Small intestine (tissue), 7 donors: Measurements from ENCODE around the gene SBNO2. TPM values are rescaled to one million over a fixed set of nuclear protein-coding genes. Genes with fewer than 3 reads are reported as not detected.

Experiments
- DNase-seq, 2 donors: peaks; one replicate each; pipeline versions ENCODE4 v3.0.0 to v3.0.0-alpha.2; 2013
- FAIRE-seq: peaks from 2 replicates; lab custom pipeline; 2012; peaks lifted over from hg19 to GRCh38; lab: Jason Lieb, UNC
- H3K27ac ChIP-seq, 3 donors: one replicate each; pipeline ENCODE4 v1.5.1; 2013; ENCODE audit warnings: low read length in 2 of 3, mild to moderate bottlenecking in 2 of 3, control low read depth in 1 of 3, inconsistent platforms in 1 of 3, low read depth in 1 of 3, moderate library complexity in 1 of 3
- H3K27me3 ChIP-seq, 3 donors: one replicate each; pipeline ENCODE4 v1.6.1; 2013; ENCODE audit warnings: low read length in 3 of 3, inconsistent platforms in 1 of 3; ENCODE audit not compliant: control insufficient read depth in 3 of 3, insufficient read depth in 3 of 3
- H3K36me3 ChIP-seq, 3 donors: one replicate each; pipeline ENCODE4 v1.6.1; 2013; ENCODE audit warnings: low read length in 3 of 3, inconsistent platforms in 1 of 3, low read depth in 1 of 3, mild to moderate bottlenecking in 1 of 3, moderate library complexity in 1 of 3; ENCODE audit not compliant: control insufficient read depth in 3 of 3, insufficient read depth in 2 of 3
- H3K4me1 ChIP-seq, 3 donors: one replicate each; pipeline ENCODE4 v1.6.1; 2013; ENCODE audit warnings: low read length in 2 of 3, inconsistent platforms in 1 of 3, low read depth in 1 of 3, mild to moderate bottlenecking in 1 of 3, moderate library complexity in 1 of 3; ENCODE audit not compliant: control insufficient read depth in 3 of 3, insufficient read depth in 2 of 3
- H3K4me3 ChIP-seq, 3 donors: one replicate each; pipeline ENCODE4 v1.5.1; 2013; ENCODE audit warnings: low read length in 3 of 3, control low read depth in 1 of 3, inconsistent platforms in 1 of 3, low read depth in 1 of 3, mild to moderate bottlenecking in 1 of 3, moderate library complexity in 1 of 3
- H3K9me3 ChIP-seq, 2 donors: one replicate each; pipeline ENCODE4 v1.6.1; 2013; ENCODE audit warnings: low read depth in 1 of 2, low read length in 1 of 2; ENCODE audit not compliant: control insufficient read depth in 2 of 2, insufficient read depth in 1 of 2
- WGBS, 3 donors: extraction: QIAGEN DNeasy Blood & Tissue Kit; methylation state at CpG; one replicate each; pipeline ENCODE4 v1.1.7; 2013; 5-methylcytosine and 5-hydroxymethylcytosine counted together
- polyA plus RNA-seq, 4 donors: library from polyadenylated mRNA; stranded (reverse) in 3 of 4; unstranded in 1 of 4; fragments of 200-250 nt in 3 of 4; fragments of 120-200 nt in 1 of 4; gene quantifications; one replicate each; pipeline versions ENCODE4 v1.2.1 to v1.2.3, GENCODE V29; 2013
- donor health status: healthy with polysubstance abuse.
- donor health status: control.
- donor health status: control.
- donor health status: Bipolar disorder and iron deficiency.
- donor health status: healthy.

Gene SBNO2
- polyA plus RNA-seq, 4 donors = 19.7 to 32.1 (median 21.6) TPM

DNA sequence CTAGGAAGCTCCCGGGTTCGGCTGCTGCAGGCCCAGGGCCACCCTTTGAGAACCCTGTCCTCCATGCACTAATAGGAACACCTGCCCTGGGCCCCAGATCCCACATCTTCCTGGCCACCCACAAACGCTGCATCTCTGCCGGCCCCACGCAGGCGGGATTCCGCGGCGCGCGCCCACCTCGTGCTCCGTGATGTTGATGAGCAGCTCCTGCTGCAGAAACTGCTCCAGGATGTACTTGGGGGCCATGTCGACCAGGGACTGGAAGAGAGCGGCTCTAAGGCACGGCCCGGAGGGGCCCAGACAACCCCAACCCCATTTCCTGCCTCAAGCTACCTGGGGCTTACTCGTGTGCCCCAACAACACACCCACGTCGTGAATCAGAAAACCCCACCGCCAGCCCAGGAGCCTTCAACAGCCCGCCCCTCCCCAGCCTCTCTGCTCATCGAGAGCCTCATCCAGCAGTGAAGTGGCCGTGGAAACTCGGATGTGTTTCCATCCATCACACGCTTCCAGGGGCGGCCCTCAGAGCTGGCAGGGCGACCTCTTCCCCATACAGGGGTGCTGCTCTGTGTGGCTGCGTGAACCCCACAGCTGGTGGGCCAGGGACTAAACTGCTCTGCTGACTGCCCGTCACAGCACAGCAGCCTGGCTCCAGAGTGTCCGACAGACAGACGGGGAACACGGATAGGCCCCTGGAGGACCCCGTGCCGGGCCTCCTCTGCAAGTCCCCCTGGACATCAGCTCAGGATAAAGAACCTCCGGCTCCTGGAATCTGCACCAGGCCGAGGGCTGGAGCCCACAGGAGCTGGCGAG is 83.1 kb downstream of the SBNO2 start:
- FAIRE-seq (no peak), DNase-seq (no peak)
- Histone ChIP-seq H3K4me1 (peaks cover 0 to 12% (median 10%) of the 10 kb centered on the region in 3 donors), H3K9me3 (no peaks in the 10 kb centered on the region), H3K27ac (no peak overlapping the region), H3K36me3 (peaks cover 0 to 82% (median 14%) of the 10 kb centered on the region in 3 donors), H3K27me3 (no peaks in the 10 kb centered on the region), H3K4me3 (no peak overlapping the region)
- 87 to 91% (median 90%) methylated on average over 38 of the region's 38 CpGs for WGBS, 3 donors

DNA sequence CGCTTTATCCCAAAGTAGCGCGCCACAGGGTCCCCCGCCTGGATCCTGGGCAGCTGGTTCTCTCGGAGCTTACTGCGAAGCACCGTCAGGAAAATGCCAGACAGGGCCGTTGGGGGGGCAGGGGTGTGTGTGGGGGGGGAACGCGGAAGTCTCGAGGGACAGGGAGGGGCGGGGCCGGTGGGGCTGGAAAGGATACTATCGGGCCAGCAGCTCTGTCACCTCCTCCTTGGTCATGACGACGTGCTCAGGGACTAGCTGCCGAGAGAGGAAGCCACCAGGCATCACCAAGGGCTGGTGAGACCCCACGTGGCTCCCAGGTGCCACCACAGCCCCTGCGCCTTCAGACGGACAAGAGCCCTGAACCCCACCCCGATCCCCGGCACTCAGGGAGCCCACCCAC is 84.2 kb downstream of the SBNO2 start:
- WGBS, 3 donors = 76 to 81% (median 78%) methylated on average over 16 to 22 of the region's 22 CpGs
- Histone ChIP-seq H3K4me1 (peaks cover 0 to 7% (median 6%) of the 10 kb centered on the region in 3 donors), H3K27ac (no peak overlapping the region), H3K27me3 (no peaks in the 10 kb centered on the region), H3K36me3 (peaks cover 0 to 91% (median 14%) of the 10 kb centered on the region in 3 donors), H3K4me3 (no peak overlapping the region), H3K9me3 (no peaks in the 10 kb centered on the region)
- no peak for FAIRE-seq
- no peak for DNase-seq

DNA sequence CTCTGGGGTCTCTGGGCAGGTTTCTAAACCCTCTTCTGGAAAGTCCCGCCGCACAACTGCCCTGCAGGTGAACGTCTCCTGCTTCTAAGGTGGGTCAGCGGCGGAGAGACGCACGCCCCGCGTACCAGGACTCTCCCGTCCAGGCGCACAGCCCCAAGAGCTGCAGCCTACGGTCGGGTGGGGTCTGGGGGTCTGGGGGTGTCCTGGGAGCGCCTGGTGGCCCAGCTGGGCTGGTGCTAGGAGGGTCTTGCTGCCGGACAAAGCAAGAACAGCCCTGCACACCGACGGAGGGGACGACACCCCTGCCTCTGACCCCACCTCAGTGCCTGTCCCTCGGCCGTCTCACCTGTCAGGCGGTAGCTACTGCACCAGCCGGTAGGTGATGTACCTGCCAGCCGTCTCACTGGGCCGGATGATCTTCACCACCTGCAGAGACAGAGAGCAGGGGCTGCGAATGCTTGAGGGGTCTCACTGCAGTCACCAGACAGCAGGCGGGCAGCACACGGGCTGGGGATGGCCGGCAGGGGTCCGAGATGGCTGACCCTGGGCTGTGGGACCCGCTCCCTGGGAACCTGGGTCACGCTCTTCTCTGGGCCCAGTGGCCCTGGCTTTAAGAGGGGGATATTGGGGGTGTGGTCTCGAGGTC is 84.8 kb downstream of the SBNO2 start:
- no peaks in the 10 kb centered on the region for H3K27me3 ChIP-seq
- no peak overlapping the region for H3K4me3 ChIP-seq
- DNase-seq (no peak), FAIRE-seq (no peak)
- no peak overlapping the region for H3K27ac ChIP-seq
- peaks cover 0 to 6% (median 6%) of the 10 kb centered on the region in 3 donors for H3K4me1 ChIP-seq
- WGBS, 3 donors = 92 to 94% (median 93%) methylated on average over 30 to 32 of the region's 32 CpGs
- no peaks in the 10 kb centered on the region for H3K9me3 ChIP-seq
- H3K36me3 ChIP-seq = peaks cover 0 to 95% (median 14%) of the 10 kb centered on the region in 3 donors

DNA sequence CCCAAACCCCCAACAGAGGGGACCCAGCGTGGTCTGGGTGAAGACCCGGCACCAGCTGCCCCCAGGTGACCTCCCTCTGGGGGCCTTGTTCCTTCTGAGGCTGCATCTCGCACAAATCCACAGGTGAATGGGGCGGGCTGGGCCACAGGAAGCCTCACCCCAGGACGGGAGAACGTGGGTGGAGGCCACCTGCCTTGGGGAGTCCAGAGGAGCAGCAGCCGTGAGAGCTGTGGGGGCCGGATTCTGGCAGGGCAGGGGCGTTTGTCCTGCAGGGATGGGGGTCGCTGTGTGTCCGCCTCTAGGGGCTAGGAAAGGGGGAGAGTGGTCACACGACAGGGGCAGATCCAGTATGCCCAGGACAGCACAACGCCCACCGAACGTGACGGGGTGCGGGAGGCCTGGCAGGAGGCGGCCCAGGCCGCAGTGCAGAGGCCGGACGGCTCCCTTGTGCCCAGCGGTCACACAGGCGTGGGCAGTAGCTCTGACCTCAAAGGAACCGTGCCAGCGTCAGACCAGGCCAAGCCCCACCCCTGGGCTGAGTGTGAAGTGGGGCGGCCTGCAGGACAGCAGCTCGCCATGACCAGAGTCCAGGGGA is 85.6 kb downstream of the SBNO2 start:
- Histone ChIP-seq H3K27ac (peak overlapping the region in 2 of 3 donors; percentile 36 to 78), H3K4me1 (peaks cover 0 to 8% (median 5%) of the 10 kb centered on the region in 3 donors), H3K36me3 (peaks cover 1 to 94% (median 18%) of the 10 kb centered on the region in 3 donors), H3K27me3 (no peaks in the 10 kb centered on the region), H3K9me3 (no peaks in the 10 kb centered on the region), H3K4me3 (no peak overlapping the region)
- FAIRE-seq (no peak), DNase-seq (no peak)
- WGBS, 3 donors = 72 to 80% (median 78%) methylated on average over 23 to 27 of the region's 27 CpGs

DNA sequence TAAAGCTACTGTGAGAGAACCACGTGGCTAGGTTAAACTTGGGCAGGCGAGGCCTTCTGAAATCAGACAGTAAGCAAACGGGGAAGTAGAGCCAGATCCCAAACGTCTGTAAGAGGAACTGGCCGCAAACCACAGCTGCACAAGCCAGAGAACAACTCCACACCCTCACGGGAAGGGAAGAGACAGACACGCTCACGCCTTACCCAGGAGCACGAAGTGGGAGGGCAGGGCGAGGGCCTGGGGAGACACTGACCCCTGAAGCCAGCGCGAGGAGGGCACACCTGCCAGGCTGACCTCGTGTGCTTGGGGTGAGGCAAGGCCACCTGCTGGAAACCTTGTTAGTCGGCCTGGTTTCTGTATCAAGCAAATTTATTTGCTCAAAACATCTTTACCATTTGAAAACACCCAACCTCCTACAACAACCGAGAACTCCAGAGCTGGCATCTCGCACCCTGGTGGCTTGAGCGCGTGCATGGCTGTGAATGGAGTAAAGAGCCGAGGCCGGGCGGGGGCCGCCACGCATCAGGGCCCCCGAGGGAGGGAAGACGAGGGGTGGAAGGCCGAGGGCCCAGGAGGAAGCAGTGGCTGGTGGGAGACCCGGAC is 86.2 kb downstream of the SBNO2 start:
- Histone ChIP-seq H3K27ac (peak overlapping the region in 2 of 3 donors; percentile 36 to 78), H3K4me1 (peaks cover 0 to 11% (median 4%) of the 10 kb centered on the region in 3 donors), H3K4me3 (no peak overlapping the region), H3K27me3 (no peaks in the 10 kb centered on the region), H3K36me3 (peaks cover 3 to 90% (median 16%) of the 10 kb centered on the region in 3 donors), H3K9me3 (no peaks in the 10 kb centered on the region)
- 52 to 59% (median 54%) methylated on average over 26 to 27 of the region's 27 CpGs for WGBS, 3 donors
- DNase-seq (no peak), FAIRE-seq (no peak)

DNA sequence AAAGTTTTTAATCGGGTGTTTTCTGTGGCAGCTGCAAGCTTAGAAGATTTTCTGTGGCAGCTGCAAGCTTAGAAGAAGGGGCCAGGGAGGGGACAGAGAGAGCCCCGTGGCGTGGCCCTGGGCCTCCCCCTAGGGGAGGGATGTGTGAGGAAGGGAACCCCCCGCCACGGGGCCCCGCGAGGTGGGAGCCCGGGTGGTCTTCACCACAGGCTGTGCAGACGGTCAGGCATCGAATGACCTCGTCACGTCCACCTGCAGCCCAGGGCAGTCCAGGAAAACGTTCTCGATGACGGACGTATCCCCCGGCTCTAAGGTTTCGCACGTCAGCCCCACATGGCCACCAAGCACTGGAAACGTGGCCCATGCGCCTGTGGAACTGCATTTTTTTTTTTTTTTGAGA is 87.5 kb downstream of the SBNO2 start:
- FAIRE-seq (no peak), DNase-seq (no peak)
- Histone ChIP-seq H3K27me3 (no peaks in the 10 kb centered on the region), H3K36me3 (peaks cover 3 to 79% (median 11%) of the 10 kb centered on the region in 3 donors), H3K4me3 (no peak overlapping the region), H3K27ac (no peak overlapping the region), H3K4me1 (peaks cover 0 to 19% (median 4%) of the 10 kb centered on the region in 3 donors), H3K9me3 (peaks cover 0 to 2% of the 10 kb centered on the region in 2 donors)
- WGBS, 3 donors = 77 to 81% (median 79%) methylated on average over 20 to 21 of the region's 21 CpGs

DNA sequence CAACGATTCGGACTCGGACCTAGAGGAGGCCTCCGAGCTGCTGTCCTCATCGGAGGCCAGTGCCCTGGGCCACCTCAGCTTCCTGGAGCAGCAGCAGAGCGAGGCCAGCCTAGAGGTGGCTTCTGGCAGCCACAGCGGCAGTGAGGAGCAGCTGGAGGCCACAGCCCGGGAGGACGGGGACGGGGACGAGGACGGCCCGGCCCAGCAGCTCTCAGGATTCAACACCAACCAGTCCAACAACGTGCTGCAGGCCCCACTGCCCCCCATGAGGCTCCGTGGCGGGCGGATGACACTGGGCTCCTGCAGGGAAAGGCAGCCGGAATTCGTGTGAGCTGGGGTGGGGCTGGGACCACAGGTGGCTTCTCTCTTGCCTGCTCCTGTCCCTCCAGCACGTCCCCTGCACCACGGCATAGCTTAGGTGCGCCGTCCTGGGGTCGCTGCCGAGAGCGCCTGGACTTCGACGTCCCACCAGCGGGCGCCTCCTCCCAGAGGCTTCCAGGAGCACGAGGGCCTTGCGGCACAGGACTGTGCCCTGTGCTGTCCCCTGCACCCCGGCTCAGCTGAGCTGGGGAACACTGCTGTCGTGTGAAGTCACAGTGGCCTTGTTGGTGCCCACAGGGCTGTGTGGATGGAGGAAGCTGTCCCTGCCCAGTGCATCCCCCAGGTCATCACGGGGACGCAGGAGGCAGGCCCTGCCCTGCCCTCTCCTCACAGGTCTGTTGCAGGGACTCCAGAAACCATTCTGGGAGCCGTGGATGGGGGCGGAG is 88.2 kb downstream of the SBNO2 start:
- peaks cover 3 to 73% (median 10%) of the 10 kb centered on the region in 3 donors for H3K36me3 ChIP-seq
- H3K4me3 ChIP-seq = no peak overlapping the region
- WGBS, 3 donors = 75 to 82% (median 75%) methylated on average over 37 to 38 of the region's 38 CpGs
- peaks cover 0 to 3% of the 10 kb centered on the region in 2 donors for H3K9me3 ChIP-seq
- H3K4me1 ChIP-seq = peaks cover 0 to 20% (median 4%) of the 10 kb centered on the region in 3 donors
- no peak for FAIRE-seq
- DNase-seq = no peak
- no peak overlapping the region for H3K27ac ChIP-seq
- no peaks in the 10 kb centered on the region for H3K27me3 ChIP-seq
